NCI-H774 (cell line): Measurements from ENCODE around the gene SULT1C2.
"Not testable (repeated sequence)": the region's sequence is repeated elsewhere in the genome, so short reads cannot be mapped to it uniquely, and the experiment has no call there.

Experiments
- DNase-seq: peaks from one replicate; lab custom pipeline; 2025; lab: John Stamatoyannopoulos, UW

SULT1C2 gene

GRCh38 chr2:108351889-108352288, 63.2 kb downstream of the SULT1C2 start:
- no peak for DNase-seq

- DNase-seq: no peak
Observed at GRCh38 chr2:108354136-108354535, 65.4 kb downstream of the SULT1C2 start.

- DNase-seq: no peak
Observed at GRCh38 chr2:108355906-108356734, 67.4 kb downstream of the SULT1C2 start.

- not testable (repeated sequence) for DNase-seq
Observed at GRCh38 chr2:108359336-108359735, 70.6 kb downstream of the SULT1C2 start.
